Cardiac muscle cell (in vitro differentiated cells and primary cell): ENCODE data around the gene RHOBTB1. TPM values are rescaled to one million over a fixed set of nuclear protein-coding genes. Genes with fewer than 3 reads are reported as not detected.

Experiments
- DNase-seq, 2 donors: peaks; one replicate each; pipeline versions ENCODE4 v3.0.0 to v3.0.0-alpha.2; 2010 to 2017; ENCODE audit warnings: low read depth in 1 of 2, low spot score in 1 of 2
- H3K27ac ChIP-seq: fragments of 200-600 bp; sonication (generic); 2 replicates; pipeline ENCODE4 v1.5.1; 2016
- H3K27me3 ChIP-seq: fragments of 200-600 bp; sonication (generic); 2 replicates; pipeline ENCODE4 v1.6.0; 2016; ENCODE audit warnings: control low read depth
- H3K36me3 ChIP-seq: fragments of 200-600 bp; sonication (generic); 2 replicates; pipeline ENCODE4 v1.5.1; 2016; ENCODE audit warnings: control low read depth
- H3K4me1 ChIP-seq: fragments of 200-600 bp; sonication (generic); 2 replicates; pipeline ENCODE4 v1.8.1; 2017; ENCODE audit warnings: low read depth, mild to moderate bottlenecking, mixed run types
- H3K4me3 ChIP-seq: fragments of 200-600 bp; sonication (generic); 2 replicates; pipeline ENCODE4 v1.5.1; 2016; ENCODE audit warnings: mild to moderate bottlenecking
- H3K9me3 ChIP-seq: fragments of 200-600 bp; sonication (generic); 2 replicates; pipeline ENCODE4 v1.5.1; 2017; ENCODE audit warnings: low read depth, mild to moderate bottlenecking, control low read depth
- polyA plus RNA-seq: library from polyadenylated mRNA; unstranded; fragments of >200 nt; fragmentation: Nextera tagmentation; extraction: Ambion mirVana; gene quantifications from 2 replicates; pipeline ENCODE4 v1.2.1, GENCODE V29; 2016
- total RNA-seq: library from RNA; depleted of rRNA; stranded (reverse); fragments of >200 nt; gene quantifications from 2 replicates; pipeline ENCODE4 v1.2.3, GENCODE V29; 2016
- TF ChIP-seq, protein P1 (sequence below): IDR thresholded peaks from 2 replicates; pipeline ENCODE4 v1.5.1; 2012; ENCODE audit warnings: low read depth, mild to moderate bottlenecking, low read length

The RHOBTB1 gene
- total and polyA plus RNA-seq, 2 experiments from 2014 or later, result 12.5 to 23.6 TPM

DNA sequence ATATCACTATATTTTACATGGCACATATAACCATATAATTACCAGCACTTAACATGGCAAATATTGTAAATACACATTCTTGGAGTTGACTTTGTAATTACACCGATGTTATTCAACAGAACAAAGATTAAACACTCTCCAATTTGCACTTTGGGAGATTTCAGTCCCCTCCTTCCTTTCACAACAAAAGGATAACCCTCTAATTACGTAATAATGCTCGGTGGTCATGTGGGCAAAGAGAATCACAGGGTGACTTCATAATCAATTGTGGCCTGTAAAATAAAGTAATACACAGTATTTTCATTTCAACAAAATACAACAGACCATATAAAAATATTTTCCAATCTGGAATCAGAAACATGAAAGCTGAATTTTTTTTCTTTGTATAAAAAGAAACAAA lies 73.2 kb downstream of the RHOBTB1 start:
- no peak for DNase-seq
- Histone ChIP-seq H3K9me3 (no peaks in the 10 kb centered on the region), H3K4me1 (no peaks in the 10 kb centered on the region), H3K36me3 (no peaks in the 10 kb centered on the region), H3K27me3 (no peaks in the 10 kb centered on the region), H3K4me3 (no peak overlapping the region), H3K27ac (no peak overlapping the region)
- TF ChIP-seq, protein P1, sequence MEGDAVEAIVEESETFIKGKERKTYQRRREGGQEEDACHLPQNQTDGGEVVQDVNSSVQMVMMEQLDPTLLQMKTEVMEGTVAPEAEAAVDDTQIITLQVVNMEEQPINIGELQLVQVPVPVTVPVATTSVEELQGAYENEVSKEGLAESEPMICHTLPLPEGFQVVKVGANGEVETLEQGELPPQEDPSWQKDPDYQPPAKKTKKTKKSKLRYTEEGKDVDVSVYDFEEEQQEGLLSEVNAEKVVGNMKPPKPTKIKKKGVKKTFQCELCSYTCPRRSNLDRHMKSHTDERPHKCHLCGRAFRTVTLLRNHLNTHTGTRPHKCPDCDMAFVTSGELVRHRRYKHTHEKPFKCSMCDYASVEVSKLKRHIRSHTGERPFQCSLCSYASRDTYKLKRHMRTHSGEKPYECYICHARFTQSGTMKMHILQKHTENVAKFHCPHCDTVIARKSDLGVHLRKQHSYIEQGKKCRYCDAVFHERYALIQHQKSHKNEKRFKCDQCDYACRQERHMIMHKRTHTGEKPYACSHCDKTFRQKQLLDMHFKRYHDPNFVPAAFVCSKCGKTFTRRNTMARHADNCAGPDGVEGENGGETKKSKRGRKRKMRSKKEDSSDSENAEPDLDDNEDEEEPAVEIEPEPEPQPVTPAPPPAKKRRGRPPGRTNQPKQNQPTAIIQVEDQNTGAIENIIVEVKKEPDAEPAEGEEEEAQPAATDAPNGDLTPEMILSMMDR, result no peak

DNA sequence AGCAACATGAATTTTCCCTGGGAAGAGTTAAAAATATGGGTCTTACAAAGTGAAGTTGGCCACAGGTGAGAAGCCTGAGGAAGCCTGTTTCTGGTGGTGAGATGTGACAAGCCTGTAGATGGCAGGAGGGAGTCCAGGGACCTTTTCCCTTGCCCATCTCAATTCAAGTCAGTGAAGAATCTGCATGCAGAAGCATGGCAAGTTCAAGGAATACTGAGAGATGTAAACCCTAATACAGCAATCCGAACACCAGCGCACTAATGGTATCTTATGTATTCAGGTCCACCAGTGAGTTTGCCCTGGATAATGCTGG lies 73.6 kb downstream of the RHOBTB1 start:
- H3K36me3 ChIP-seq, result no peaks in the 10 kb centered on the region
- H3K4me3 ChIP-seq, result no peak overlapping the region
- H3K27me3 ChIP-seq, result no peaks in the 10 kb centered on the region
- H3K27ac ChIP-seq, result no peak overlapping the region
- TF ChIP-seq, protein P1, result no peak
- H3K4me1 ChIP-seq, result no peaks in the 10 kb centered on the region
- DNase-seq, result no peak
- no peaks in the 10 kb centered on the region for H3K9me3 ChIP-seq

DNA sequence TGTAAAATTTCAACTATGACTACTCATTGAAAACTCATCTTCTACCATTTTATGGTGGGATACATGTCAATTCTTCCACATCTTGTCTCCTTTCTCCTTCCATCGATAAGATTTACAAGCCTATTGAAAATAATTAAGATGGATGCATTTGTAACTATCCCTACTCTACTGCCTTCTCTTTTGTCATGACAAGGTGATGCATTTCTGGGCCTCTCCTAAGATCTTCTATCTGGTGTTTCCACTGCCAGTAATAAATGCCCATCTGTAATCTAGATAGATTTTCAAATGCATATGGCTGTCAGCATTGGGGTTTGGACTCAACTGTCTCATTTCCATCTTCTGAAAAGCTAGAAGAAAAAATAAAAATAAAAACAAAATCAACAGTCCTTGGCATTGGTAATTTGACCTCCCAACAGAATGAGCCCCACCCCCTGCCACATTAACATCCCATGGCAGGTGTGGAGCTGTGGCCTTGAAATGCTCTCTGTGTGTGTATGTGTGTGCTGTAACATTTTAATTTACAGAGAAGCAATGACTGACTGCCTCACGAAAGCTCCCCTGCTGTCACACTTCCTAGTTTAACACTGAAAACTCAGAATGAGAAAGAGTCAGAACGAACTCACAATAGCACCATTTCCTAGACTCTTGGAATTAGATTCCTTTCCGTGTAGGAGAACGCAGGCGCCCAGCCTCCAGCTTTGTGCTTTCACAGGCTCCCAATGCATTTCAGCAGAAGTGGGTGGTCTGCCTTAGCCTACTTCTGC lies 74.2 kb downstream of the RHOBTB1 start:
- no peak overlapping the region for H3K27ac ChIP-seq
- H3K9me3 ChIP-seq, result no peaks in the 10 kb centered on the region
- TF ChIP-seq, protein P1, result no peak
- no peaks in the 10 kb centered on the region for H3K36me3 ChIP-seq
- no peaks in the 10 kb centered on the region for H3K4me1 ChIP-seq
- H3K27me3 ChIP-seq, result no peaks in the 10 kb centered on the region
- no peak overlapping the region for H3K4me3 ChIP-seq
- DNase-seq, result no peak

DNA sequence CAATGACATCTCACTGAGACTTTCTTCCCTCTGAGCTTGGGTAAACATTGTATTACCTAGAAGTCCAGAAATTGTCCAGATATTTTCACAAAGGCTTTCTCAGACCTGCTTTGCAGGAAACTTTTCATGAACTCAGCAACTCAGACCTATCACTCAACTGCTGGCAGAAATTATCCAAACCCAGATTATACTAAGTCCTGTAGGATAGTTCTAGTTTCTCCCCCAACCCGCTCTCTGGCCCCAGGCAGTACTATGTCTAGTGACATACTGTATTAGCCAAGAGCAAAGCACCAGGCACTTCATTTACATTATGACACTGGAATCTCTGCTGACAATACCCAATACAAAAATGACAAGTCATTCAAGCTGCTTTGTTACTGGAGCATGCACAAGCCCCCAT lies 75.0 kb downstream of the RHOBTB1 start:
- H3K4me3 ChIP-seq, result no peak overlapping the region
- DNase-seq, result no peak
- no peaks in the 10 kb centered on the region for H3K27me3 ChIP-seq
- no peak overlapping the region for H3K27ac ChIP-seq
- H3K4me1 ChIP-seq, result no peaks in the 10 kb centered on the region
- no peaks in the 10 kb centered on the region for H3K9me3 ChIP-seq
- TF ChIP-seq, protein P1, result no peak
- no peaks in the 10 kb centered on the region for H3K36me3 ChIP-seq

DNA sequence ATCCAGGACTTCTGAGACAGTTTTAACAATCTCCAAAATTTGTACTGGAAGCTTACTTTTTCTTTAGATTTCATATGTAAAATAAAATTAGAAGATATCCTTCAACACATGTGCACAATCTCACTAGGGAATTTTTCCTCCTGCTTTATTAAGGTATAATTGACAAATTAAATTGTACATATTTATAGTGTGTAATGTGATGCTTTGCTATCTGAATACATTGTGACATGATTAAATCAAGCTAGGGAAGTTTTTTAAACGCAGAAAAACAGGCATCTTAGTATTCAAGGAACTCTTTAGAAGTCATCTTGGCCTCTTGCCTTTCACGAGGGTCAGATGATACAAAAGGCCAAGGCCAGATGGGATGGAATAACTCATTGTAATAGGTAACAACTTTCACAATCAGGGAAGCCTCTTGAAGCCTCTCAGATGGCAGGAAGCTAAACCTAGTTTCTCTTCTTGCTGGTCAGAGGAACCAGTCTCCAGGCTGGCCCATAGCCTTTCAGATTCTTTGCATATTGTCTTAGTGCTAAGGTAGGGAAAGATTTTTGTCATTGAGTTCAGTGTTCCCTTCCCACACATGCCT lies 78.7 kb downstream of the RHOBTB1 start:
- Histone ChIP-seq H3K27ac (no peak overlapping the region), H3K4me3 (no peak overlapping the region), H3K36me3 (no peaks in the 10 kb centered on the region), H3K27me3 (no peaks in the 10 kb centered on the region), H3K4me1 (no peaks in the 10 kb centered on the region), H3K9me3 (no peaks in the 10 kb centered on the region)
- no peak for DNase-seq
- TF ChIP-seq, protein P1, result no peak
